Left lung (tissue), 10 donors: ENCODE data around the gene KL. TPM values are rescaled to one million over a fixed set of nuclear protein-coding genes. Genes with fewer than 3 reads are reported as not detected.

Experiments
- ATAC-seq: fragments of 200-7000 bp; cut with Tn5 transposase; one replicate; pipeline ENCODE4 v1.9.1; 2020; ENCODE audit warnings: moderate library complexity
- DNase-seq, 4 donors: peaks; one replicate each; pipeline ENCODE4 v3.0.0-alpha.2; 2013 to 2020
- H3K27ac ChIP-seq, 2 donors: fragments of 200-600 bp; sonication (generic) in 1 of 2; one replicate each; pipeline versions ENCODE4 v1.5.0 to v1.8.0; 2020 to 2021
- H3K27me3 ChIP-seq, 2 donors: fragments of 200-600 bp; sonication (generic) in 1 of 2; one replicate each; pipeline versions ENCODE4 v1.5.0 to v1.8.0; 2020 to 2021
- H3K36me3 ChIP-seq, 2 donors: fragments of 200-600 bp; sonication (generic) in 1 of 2; one replicate each; pipeline versions ENCODE4 v1.5.0 to v1.8.0; 2020 to 2021
- H3K4me1 ChIP-seq, 2 donors: fragments of 200-600 bp; one replicate each; pipeline ENCODE4 v1.8.0; 2021
- H3K4me3 ChIP-seq, 2 donors: fragments of 200-600 bp; sonication (generic) in 1 of 2; one replicate each; pipeline versions ENCODE4 v1.5.0 to v1.8.0; 2020 to 2021; ENCODE audit warnings: mild to moderate bottlenecking in 1 of 2
- H3K9me3 ChIP-seq, 2 donors: fragments of 200-600 bp; sonication (generic) in 1 of 2; one replicate each; pipeline versions ENCODE4 v1.5.0 to v1.8.0; 2020 to 2021
- intact Hi-C, 2 donors: fragments of 100-400 bp; cut with DNase I; formaldehyde crosslinking; loops; one replicate each; pipeline versions ENCODE4 v1.11.2 to v1.14.2; 2022
- polyA plus RNA-seq, 6 donors: library from polyadenylated mRNA; unstranded; fragments of 120-200 nt; gene quantifications; one replicate each; pipeline ENCODE4 v1.2.1, GENCODE V29; 2013; ENCODE audit not compliant: insufficient read length in 6 of 6
- total RNA-seq, 2 donors: library from RNA; stranded (reverse); fragmentation: NEBNext Ultra II Directional; extraction: Animal tissue kit (Norgen Biotek cat#: 25700); gene quantifications; one replicate each; pipeline ENCODE4 v1.2.1, GENCODE V29; 2021
- TF ChIP-seq, protein P1 (sequence below), 2 donors: fragments of 200-600 bp; sonication (generic) in 1 of 2; IDR thresholded peaks; one replicate each; pipeline versions ENCODE4 v1.5.0 to v1.8.0; 2021; ENCODE audit warnings: antibody characterized with exemption in 2 of 2
- donor health status: DM: no; HTN: yes; CAD: no.
- donor health status: DM: no; HTN: no; CAD: no.

The KL gene
- total and polyA plus RNA-seq, 8 donors = 2.8 to 8.6 (median 8.0) TPM

DNA sequence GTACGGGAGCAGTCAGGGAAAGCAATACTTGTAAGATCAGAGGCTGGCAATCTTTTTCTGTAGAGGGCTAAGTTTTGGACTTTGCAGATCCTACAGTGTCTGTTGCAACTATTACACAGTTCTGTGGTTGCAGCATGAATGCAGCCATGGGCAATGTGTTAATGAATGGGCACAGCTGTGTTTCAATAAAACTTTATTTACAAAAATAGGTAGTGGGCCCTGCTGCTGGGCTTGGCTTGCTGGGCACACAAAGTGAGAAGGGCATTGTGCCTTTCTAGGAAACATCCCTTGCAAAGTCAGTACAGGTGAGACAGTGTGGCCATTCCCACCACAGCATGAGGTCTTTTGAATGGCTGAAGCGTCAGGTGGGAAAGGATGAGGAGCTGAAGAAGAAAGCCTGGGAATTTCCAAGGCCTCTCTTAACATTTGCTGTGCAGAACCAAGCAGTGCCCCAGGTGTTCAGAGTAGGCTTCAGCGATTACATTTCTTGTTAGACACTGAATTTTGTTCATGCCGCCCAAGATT, 9.1 kb downstream of the KL start:
- Histone ChIP-seq H3K9me3 (no peaks in the 10 kb centered on the region), H3K27me3 (no peaks in the 10 kb centered on the region), H3K27ac (no peak overlapping the region), H3K4me3 (no peak overlapping the region), H3K4me1 (no peaks in the 10 kb centered on the region), H3K36me3 (no peaks in the 10 kb centered on the region)
- TF ChIP-seq, protein P1, sequence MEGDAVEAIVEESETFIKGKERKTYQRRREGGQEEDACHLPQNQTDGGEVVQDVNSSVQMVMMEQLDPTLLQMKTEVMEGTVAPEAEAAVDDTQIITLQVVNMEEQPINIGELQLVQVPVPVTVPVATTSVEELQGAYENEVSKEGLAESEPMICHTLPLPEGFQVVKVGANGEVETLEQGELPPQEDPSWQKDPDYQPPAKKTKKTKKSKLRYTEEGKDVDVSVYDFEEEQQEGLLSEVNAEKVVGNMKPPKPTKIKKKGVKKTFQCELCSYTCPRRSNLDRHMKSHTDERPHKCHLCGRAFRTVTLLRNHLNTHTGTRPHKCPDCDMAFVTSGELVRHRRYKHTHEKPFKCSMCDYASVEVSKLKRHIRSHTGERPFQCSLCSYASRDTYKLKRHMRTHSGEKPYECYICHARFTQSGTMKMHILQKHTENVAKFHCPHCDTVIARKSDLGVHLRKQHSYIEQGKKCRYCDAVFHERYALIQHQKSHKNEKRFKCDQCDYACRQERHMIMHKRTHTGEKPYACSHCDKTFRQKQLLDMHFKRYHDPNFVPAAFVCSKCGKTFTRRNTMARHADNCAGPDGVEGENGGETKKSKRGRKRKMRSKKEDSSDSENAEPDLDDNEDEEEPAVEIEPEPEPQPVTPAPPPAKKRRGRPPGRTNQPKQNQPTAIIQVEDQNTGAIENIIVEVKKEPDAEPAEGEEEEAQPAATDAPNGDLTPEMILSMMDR (IDR thresholded peaks at IDR 0.05) = no peak
- no peak for ATAC-seq
- intact Hi-C loops = no loop called here
- no peak for DNase-seq

DNA sequence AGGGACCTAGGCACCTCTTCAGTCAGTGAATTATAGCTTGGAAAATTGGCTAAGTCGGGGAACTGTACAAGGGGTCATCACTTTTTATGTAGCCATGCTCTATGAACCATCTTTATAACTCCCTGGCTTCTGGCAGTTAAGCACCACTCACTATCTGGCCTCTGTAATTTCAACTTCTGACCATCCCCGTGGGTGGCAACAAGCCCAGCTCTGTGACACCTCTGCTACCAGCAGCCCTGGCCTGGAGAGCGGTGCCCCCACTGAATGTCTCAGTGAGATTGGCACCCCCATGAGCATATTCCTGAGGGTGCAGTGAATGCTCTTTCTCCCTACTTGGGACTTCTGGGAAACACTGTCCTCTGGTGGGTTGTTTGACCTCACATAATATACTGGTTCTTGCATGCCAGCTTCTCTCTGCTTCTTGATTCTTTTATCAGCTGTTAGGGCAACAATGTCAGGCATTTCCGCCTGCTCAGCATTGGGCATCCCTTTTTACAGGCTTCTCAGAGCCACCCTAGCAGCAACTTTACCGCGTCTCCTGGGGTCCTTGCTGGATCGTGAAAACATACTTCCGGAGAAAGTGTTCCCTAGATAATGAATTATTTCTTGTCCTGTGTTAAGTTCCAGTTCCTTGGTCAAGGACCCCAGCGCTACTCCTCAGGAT, 10.4 kb downstream of the KL start:
- Histone ChIP-seq H3K4me1 (no peaks in the 10 kb centered on the region), H3K27ac (no peak overlapping the region), H3K27me3 (no peaks in the 10 kb centered on the region), H3K4me3 (no peak overlapping the region), H3K36me3 (no peaks in the 10 kb centered on the region), H3K9me3 (no peaks in the 10 kb centered on the region)
- ATAC-seq = no peak
- intact Hi-C loops = no loop called here
- TF ChIP-seq, protein P1 (IDR thresholded peaks at IDR 0.05) = no peak
- DNase-seq = no peak

DNA sequence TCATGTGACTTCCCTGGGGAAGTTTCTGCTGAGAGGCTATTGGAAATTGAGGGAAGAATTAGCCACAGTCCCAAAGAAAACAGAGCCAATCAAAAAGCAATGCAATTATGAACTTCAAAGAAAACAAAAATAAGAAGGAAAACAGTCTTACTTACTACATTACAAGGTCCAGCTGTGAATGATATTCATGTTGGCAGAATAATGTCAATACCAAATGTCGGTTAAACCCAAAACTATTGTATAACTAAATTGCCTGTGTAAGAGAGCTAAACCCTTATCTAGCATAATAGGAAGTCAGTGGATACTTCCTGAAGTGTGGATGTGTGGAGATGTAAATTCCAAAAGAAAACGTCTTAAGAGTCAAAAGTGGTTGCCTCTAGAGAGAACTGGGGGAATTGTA, 12.4 kb downstream of the KL start:
- Histone ChIP-seq H3K36me3 (no peaks in the 10 kb centered on the region), H3K4me3 (no peak overlapping the region), H3K27ac (no peak overlapping the region), H3K4me1 (peaks cover 0 to 14% of the 10 kb centered on the region in 2 donors), H3K27me3 (no peaks in the 10 kb centered on the region), H3K9me3 (no peaks in the 10 kb centered on the region)
- ATAC-seq (no peak), DNase-seq (no peak)
- intact Hi-C loops = no loop called here
- TF ChIP-seq, protein P1 (IDR thresholded peaks at IDR 0.05) = no peak

DNA sequence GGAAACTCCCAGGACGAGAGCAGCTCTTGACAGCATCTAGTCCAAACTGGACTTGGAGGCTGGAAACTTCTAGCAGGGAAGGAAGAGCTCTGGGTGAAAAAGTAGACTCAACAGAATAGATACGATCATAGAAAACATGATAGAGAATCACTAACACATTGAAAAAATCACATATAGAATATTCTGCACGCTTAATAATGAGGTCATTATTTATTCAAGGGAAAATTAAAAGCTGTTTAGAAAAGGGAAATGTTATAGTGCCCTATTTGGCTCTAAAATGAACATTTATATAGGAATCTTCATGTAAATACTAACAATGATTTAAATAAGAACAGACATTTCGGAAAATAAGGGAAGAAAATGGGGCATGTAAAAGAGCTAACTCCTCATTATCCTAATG, 15.1 kb downstream of the KL start:
- Histone ChIP-seq H3K27ac (no peak overlapping the region), H3K4me3 (no peak overlapping the region), H3K36me3 (no peaks in the 10 kb centered on the region), H3K9me3 (no peaks in the 10 kb centered on the region), H3K4me1 (peaks cover 0 to 33% of the 10 kb centered on the region in 2 donors), H3K27me3 (no peaks in the 10 kb centered on the region)
- ATAC-seq (no peak), DNase-seq (no peak)
- intact Hi-C loops = no loop called here
- TF ChIP-seq, protein P1 (IDR thresholded peaks at IDR 0.05) = no peak

DNA sequence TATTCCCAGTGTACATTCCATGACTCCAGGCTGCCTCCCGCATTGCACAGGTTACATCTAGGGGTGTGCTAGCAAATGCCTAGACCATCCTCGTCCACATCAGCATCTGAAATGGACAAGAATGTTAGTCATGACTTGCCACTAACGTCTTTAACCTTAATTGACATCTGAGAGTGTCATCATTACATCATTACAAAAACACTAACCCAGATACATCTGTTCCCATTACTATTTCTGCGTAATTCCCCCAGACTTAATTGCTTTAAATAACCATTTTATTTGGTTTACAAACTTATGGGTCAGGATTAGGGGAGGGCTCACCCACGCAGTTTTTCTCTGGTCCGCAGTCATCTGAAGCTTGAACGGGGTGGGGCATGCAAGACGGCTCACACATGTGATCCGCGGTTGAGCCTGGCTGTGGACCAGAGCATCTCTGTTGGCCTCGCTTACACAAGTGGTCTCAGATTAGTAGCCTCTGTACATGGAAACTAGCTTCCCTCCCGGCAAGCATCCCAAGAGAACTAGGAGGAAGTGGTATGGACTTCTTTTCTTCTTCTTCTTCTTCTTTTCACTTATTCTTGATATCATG, 15.9 kb downstream of the KL start:
- TF ChIP-seq, protein P1 (IDR thresholded peaks at IDR 0.05) = no peak
- no peaks in the 10 kb centered on the region for H3K9me3 ChIP-seq
- H3K36me3 ChIP-seq = no peaks in the 10 kb centered on the region
- no peak overlapping the region for H3K27ac ChIP-seq
- DNase-seq = no peak
- ATAC-seq = no peak
- intact Hi-C loops = no loop called here
- no peak overlapping the region for H3K4me3 ChIP-seq
- peaks cover 0 to 33% of the 10 kb centered on the region in 2 donors for H3K4me1 ChIP-seq
- no peaks in the 10 kb centered on the region for H3K27me3 ChIP-seq
